ENCODE results near the gene FAM171A1.
"Not testable (repeated sequence)": the region's sequence is repeated elsewhere in the genome, so short reads cannot be mapped to it uniquely, and the experiment has no call there.

Gene FAM171A1

DNA sequence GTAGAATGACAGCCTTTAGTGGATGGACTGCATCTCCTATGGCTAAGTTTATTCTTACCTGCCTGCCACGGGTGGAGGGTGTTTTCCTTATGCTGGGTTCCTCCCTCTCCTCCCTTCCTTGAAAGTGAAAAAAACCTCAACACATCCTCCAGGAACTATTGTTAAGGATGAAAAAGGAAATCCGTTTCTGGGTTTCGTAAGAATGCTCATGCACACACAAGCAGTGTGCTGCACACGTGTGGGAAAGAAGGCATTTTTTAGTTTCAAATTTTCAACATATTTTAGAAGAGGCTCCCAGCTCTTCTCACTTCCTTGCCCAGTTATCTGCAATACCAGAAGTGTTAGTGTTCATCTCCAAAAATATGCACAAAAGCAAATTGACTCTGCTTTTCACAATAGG, 90.6 kb downstream of the FAM171A1 start:
- no peak overlapping the region for H2AFZ ChIP-seq (ENCODE audit: low read depth, low read length)
- no peak overlapping the region for H3K4me3 ChIP-seq (ENCODE audit: insufficient read depth in 1 of 2, low read depth in 1 of 2, low read length in 2 of 2)
- H3K36me3 ChIP-seq (ENCODE audit: control insufficient read depth in 1 of 2, insufficient read depth in 2 of 2, low read depth in 1 of 2, low read length in 2 of 2): peaks cover 28 to 31% of the 10 kb centered on the region in 2 experiments
- no peak overlapping the region for H3K27ac ChIP-seq (ENCODE audit: low read length, poor library complexity, severe bottlenecking)
- no peak overlapping the region for H3K23ac ChIP-seq (ENCODE audit: low read length in 2 of 2)
- no peak overlapping the region for H4K91ac ChIP-seq (ENCODE audit: low read length)
- peaks cover 21% of the 10 kb centered on the region for H3K79me1 ChIP-seq (replicated peaks; ENCODE audit: low read length, poor library complexity, severe bottlenecking)
- H3K4me2 ChIP-seq (ENCODE audit: low read length, poor library complexity, severe bottlenecking): no peak overlapping the region
- no peak overlapping the region for H2BK15ac ChIP-seq (ENCODE audit: low read depth, poor library complexity, severe bottlenecking)
- 88% methylated on average over 4 of the region's 4 CpGs for WGBS
- no peak overlapping the region for H2BK5ac ChIP-seq (ENCODE audit: low read depth, low read length, poor library complexity, severe bottlenecking)
- no peak overlapping the region for H2BK120ac ChIP-seq (ENCODE audit: low read depth, low read length)
- no peak overlapping the region for H2BK12ac ChIP-seq (ENCODE audit: low read length in 2 of 2)
- no peak overlapping the region for H2AK5ac ChIP-seq (ENCODE audit: low read length, severe bottlenecking)
- H3K27me3 ChIP-seq (ENCODE audit: control insufficient read depth in 1 of 2, insufficient read depth in 1 of 2, low read length in 2 of 2): no peaks in the 10 kb centered on the region
- no peak overlapping the region for H3K18ac ChIP-seq (ENCODE audit: low read depth in 1 of 2, low read length in 2 of 2)
- no peak overlapping the region for H3K14ac ChIP-seq (ENCODE audit: low read length in 2 of 2)
- no peaks in the 10 kb centered on the region for H3K9me3 ChIP-seq (ENCODE audit: control insufficient read depth, low read length)
- no peak overlapping the region for H4K8ac ChIP-seq (ENCODE audit: low read length)
- no peaks in the 10 kb centered on the region for H3K4me1 ChIP-seq (ENCODE audit: control insufficient read depth, insufficient read depth, low read depth, low read length)
- no peak overlapping the region for H3K4ac ChIP-seq (ENCODE audit: low read depth in 1 of 2, low read length in 2 of 2)
- no peak for DNase-seq
- no peak overlapping the region for H3K9ac ChIP-seq (ENCODE audit: low read length)

DNA sequence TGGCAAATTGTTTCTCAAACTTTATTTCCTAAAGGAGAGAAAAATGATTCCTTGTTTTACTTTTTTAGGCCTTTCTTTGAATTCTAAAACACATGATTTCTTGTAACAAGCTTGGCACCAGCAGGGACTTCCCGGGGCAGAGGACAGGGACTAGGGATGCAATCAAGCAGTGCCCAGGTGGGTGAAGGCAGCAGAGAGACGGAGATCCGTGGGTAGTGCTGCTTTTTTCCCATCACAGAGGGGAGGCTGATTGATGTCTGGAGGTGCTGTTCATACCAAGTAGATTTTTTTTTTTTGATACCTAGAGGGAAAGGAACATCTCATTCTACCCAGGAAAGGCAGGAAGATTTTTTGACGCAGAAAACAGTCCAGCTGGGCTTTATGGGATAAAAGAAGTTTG, 91.9 kb downstream of the FAM171A1 start:
- Histone ChIP-seq H3K4me1 (ENCODE audit: control insufficient read depth, insufficient read depth, low read depth, low read length) (no peaks in the 10 kb centered on the region), H3K4me2 (ENCODE audit: low read length, poor library complexity, severe bottlenecking) (no peak overlapping the region), H4K8ac (ENCODE audit: low read length) (no peak overlapping the region), H2AFZ (ENCODE audit: low read depth, low read length) (no peak overlapping the region), H3K23ac (ENCODE audit: low read length in 2 of 2) (no peak overlapping the region), H3K9ac (ENCODE audit: low read length) (no peak overlapping the region), H2BK12ac (ENCODE audit: low read length in 2 of 2) (no peak overlapping the region), H2AK5ac (ENCODE audit: low read length, severe bottlenecking) (no peak overlapping the region), H3K14ac (ENCODE audit: low read length in 2 of 2) (no peak overlapping the region), H2BK120ac (ENCODE audit: low read depth, low read length) (no peak overlapping the region), H2BK15ac (ENCODE audit: low read depth, poor library complexity, severe bottlenecking) (no peak overlapping the region), H3K27ac (ENCODE audit: low read length, poor library complexity, severe bottlenecking) (no peak overlapping the region), H3K4me3 (ENCODE audit: insufficient read depth in 1 of 2, low read depth in 1 of 2, low read length in 2 of 2) (no peak overlapping the region), H3K4ac (ENCODE audit: low read depth in 1 of 2, low read length in 2 of 2) (no peak overlapping the region), H2BK5ac (ENCODE audit: low read depth, low read length, poor library complexity, severe bottlenecking) (no peak overlapping the region), H3K9me3 (ENCODE audit: control insufficient read depth, low read length) (no peaks in the 10 kb centered on the region), H4K91ac (ENCODE audit: low read length) (no peak overlapping the region), H3K27me3 (ENCODE audit: control insufficient read depth in 1 of 2, insufficient read depth in 1 of 2, low read length in 2 of 2) (no peaks in the 10 kb centered on the region), H3K36me3 (ENCODE audit: control insufficient read depth in 1 of 2, insufficient read depth in 2 of 2, low read depth in 1 of 2, low read length in 2 of 2) (peaks cover 28% of the 10 kb centered on the region in 2 experiments), H3K18ac (ENCODE audit: low read depth in 1 of 2, low read length in 2 of 2) (no peak overlapping the region), H3K79me1 (replicated peaks; ENCODE audit: low read length, poor library complexity, severe bottlenecking) (peaks cover 14% of the 10 kb centered on the region)
- 98% methylated on average over 4 of the region's 4 CpGs for WGBS
- no peak for DNase-seq

DNA sequence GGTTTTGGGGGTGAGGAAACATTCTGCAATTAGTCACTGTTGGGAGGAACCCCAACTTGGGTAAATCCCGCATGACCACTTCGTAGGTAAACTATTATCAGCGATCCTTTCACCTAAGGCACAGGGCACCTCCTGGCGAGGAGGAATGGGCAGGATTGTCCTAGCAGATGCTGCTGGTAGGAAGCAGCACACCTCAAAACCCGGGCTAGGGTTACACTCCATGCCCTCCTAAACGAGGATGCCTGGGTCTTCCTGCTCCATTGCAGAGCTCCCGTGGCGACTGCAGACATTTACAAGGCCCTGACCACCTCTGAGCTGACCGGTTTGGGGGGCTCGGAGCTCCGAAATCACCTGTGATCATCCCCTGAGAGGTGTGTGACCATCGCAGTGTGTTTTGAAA, 92.3 kb downstream of the FAM171A1 start:
- Histone ChIP-seq H2BK120ac (ENCODE audit: low read depth, low read length) (no peak overlapping the region), H3K27me3 (ENCODE audit: control insufficient read depth in 1 of 2, insufficient read depth in 1 of 2, low read length in 2 of 2) (no peaks in the 10 kb centered on the region), H3K9me3 (ENCODE audit: control insufficient read depth, low read length) (no peaks in the 10 kb centered on the region), H3K4me1 (ENCODE audit: control insufficient read depth, insufficient read depth, low read depth, low read length) (no peaks in the 10 kb centered on the region), H3K23ac (ENCODE audit: low read length in 2 of 2) (no peak overlapping the region), H3K18ac (ENCODE audit: low read depth in 1 of 2, low read length in 2 of 2) (no peak overlapping the region), H4K8ac (ENCODE audit: low read length) (no peak overlapping the region), H3K4me3 (ENCODE audit: insufficient read depth in 1 of 2, low read depth in 1 of 2, low read length in 2 of 2) (no peak overlapping the region), H4K91ac (ENCODE audit: low read length) (no peak overlapping the region), H2AK5ac (ENCODE audit: low read length, severe bottlenecking) (no peak overlapping the region), H3K9ac (ENCODE audit: low read length) (no peak overlapping the region), H3K4ac (ENCODE audit: low read depth in 1 of 2, low read length in 2 of 2) (no peak overlapping the region), H2AFZ (ENCODE audit: low read depth, low read length) (no peak overlapping the region), H3K79me1 (replicated peaks; ENCODE audit: low read length, poor library complexity, severe bottlenecking) (peaks cover 12% of the 10 kb centered on the region), H3K27ac (ENCODE audit: low read length, poor library complexity, severe bottlenecking) (no peak overlapping the region), H2BK5ac (ENCODE audit: low read depth, low read length, poor library complexity, severe bottlenecking) (no peak overlapping the region), H3K4me2 (ENCODE audit: low read length, poor library complexity, severe bottlenecking) (no peak overlapping the region), H3K14ac (ENCODE audit: low read length in 2 of 2) (no peak overlapping the region), H3K36me3 (ENCODE audit: control insufficient read depth in 1 of 2, insufficient read depth in 2 of 2, low read depth in 1 of 2, low read length in 2 of 2) (peaks cover 26 to 27% of the 10 kb centered on the region in 2 experiments), H2BK12ac (ENCODE audit: low read length in 2 of 2) (no peak overlapping the region), H2BK15ac (ENCODE audit: low read depth, poor library complexity, severe bottlenecking) (no peak overlapping the region)
- 96% methylated on average over 9 of the region's 12 CpGs for WGBS
- no peak for DNase-seq

DNA sequence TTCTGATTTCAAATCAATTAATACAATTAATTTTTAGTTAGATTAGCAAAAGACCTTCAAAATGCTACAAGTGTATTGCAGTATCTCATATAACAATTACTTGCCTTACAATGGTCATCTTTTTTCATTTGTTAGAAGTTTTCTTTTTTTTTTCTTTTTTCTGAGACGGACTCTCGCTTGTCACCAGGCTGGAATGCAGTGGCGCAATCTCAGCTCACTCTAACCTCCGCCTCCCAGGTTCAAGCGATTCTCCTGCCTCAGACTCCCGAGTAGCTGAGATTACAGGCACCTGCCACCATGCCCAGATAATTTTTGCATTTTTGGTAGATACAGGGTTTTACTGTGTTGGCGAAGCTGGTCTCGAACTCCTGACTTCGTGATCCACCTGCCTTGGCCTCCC, 95.0 kb downstream of the FAM171A1 start:
- H2BK120ac ChIP-seq (ENCODE audit: low read depth, low read length); H3K23ac ChIP-seq (ENCODE audit: low read length in 2 of 2); H2BK12ac ChIP-seq (ENCODE audit: low read length in 2 of 2); H2AFZ ChIP-seq (ENCODE audit: low read depth, low read length); H2BK15ac ChIP-seq (ENCODE audit: low read depth, poor library complexity, severe bottlenecking); H2BK5ac ChIP-seq (ENCODE audit: low read depth, low read length, poor library complexity, severe bottlenecking); H3K14ac ChIP-seq (ENCODE audit: low read length in 2 of 2); H4K8ac ChIP-seq (ENCODE audit: low read length); H3K4ac ChIP-seq (ENCODE audit: low read depth in 1 of 2, low read length in 2 of 2); H3K9me3 ChIP-seq (ENCODE audit: control insufficient read depth, low read length); H2AK5ac ChIP-seq (ENCODE audit: low read length, severe bottlenecking); H3K4me1 ChIP-seq (ENCODE audit: control insufficient read depth, insufficient read depth, low read depth, low read length); H4K91ac ChIP-seq (ENCODE audit: low read length); H3K4me2 ChIP-seq (ENCODE audit: low read length, poor library complexity, severe bottlenecking); DNase-seq; H3K9ac ChIP-seq (ENCODE audit: low read length); H3K27me3 ChIP-seq (ENCODE audit: control insufficient read depth in 1 of 2, insufficient read depth in 1 of 2, low read length in 2 of 2); H3K18ac ChIP-seq (ENCODE audit: low read depth in 1 of 2, low read length in 2 of 2); H3K4me3 ChIP-seq (ENCODE audit: insufficient read depth in 1 of 2, low read depth in 1 of 2, low read length in 2 of 2); H3K27ac ChIP-seq (ENCODE audit: low read length, poor library complexity, severe bottlenecking): not testable (repeated sequence)
- Histone ChIP-seq H3K36me3 (ENCODE audit: control insufficient read depth in 1 of 2, insufficient read depth in 2 of 2, low read depth in 1 of 2, low read length in 2 of 2) (peaks cover 9 to 17% of the 10 kb centered on the region in 2 experiments), H3K79me1 (replicated peaks; ENCODE audit: low read length, poor library complexity, severe bottlenecking) (peaks cover 10% of the 10 kb centered on the region)
- 89% methylated on average over 9 of the region's 9 CpGs for WGBS
